ENCODE results near the gene TANGO6.
"Not testable (repeated sequence)": the region's sequence is repeated elsewhere in the genome, so short reads cannot be mapped to it uniquely, and the experiment has no call there.

The TANGO6 gene

GRCh38 chr16:68823401-68824135 lies 19.8 kb upstream of the TANGO6 start:
- H3K36me3 ChIP-seq (ENCODE audit: insufficient read depth, insufficient read length, low read length): peaks cover 47% of the 10 kb centered on the region

DNA sequence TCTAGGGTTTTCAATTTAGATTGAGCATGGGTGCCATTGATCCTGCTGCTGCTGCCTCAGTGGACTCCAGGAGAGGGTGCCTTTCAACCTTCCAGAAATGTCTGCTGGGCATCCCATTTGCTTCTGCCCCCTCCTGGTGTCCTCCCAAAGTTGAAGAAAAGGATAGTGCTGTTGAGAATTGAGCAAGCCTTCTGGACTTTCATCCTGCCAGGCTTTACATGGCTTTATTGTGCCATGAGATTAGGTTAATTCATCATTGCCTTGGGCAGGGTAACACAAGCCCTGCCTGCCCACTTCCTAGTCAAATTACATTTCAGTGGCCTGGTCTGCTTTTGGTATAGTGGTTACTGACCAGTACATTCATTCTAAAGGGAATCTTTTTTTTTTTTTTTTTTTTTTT lies 17.9 kb upstream of the TANGO6 start:
- DNase-seq (ENCODE audit: low read depth, low spot score): no peak
- Histone ChIP-seq H3K9me3 (ENCODE audit: insufficient read depth, low read length) (peaks cover 32% of the 10 kb centered on the region), H3K9ac (ENCODE audit: insufficient read length, low read depth) (no peak overlapping the region), H3K4me1 (ENCODE audit: insufficient read depth, insufficient read length) (peaks cover 4% of the 10 kb centered on the region), H3K36me3 (ENCODE audit: insufficient read depth, insufficient read length, low read length) (peaks cover 57% of the 10 kb centered on the region), H3K4me3 (ENCODE audit: insufficient read length, low read depth) (no peak overlapping the region), H3K27me3 (ENCODE audit: insufficient read depth, insufficient read length) (no peaks in the 10 kb centered on the region)
- no peak for TF ChIP-seq YY1 (IDR thresholded peaks at IDR 0.05; ENCODE audit: insufficient read depth, insufficient read length)
- TF ChIP-seq ZNF274 (IDR thresholded peaks at IDR 0.05; ENCODE audit: low read depth, low read length): no peak
- no peak for TF ChIP-seq SUZ12 (IDR thresholded peaks at IDR 0.05; ENCODE audit: extremely low read depth, insufficient read depth, insufficient read length)

More at GRCh38 chr16:68823401-68824135, 19.8 kb upstream of the TANGO6 start:
- Histone ChIP-seq H3K9me3 (ENCODE audit: insufficient read depth, low read length) (peaks cover 32% of the 10 kb centered on the region), H3K9ac (ENCODE audit: insufficient read length, low read depth) (no peak overlapping the region), H3K4me1 (ENCODE audit: insufficient read depth, insufficient read length) (peaks cover 4% of the 10 kb centered on the region), H3K27me3 (ENCODE audit: insufficient read depth, insufficient read length) (no peaks in the 10 kb centered on the region), H3K4me3 (ENCODE audit: insufficient read length, low read depth) (no peak overlapping the region)
- TF ChIP-seq ZNF274 (IDR thresholded peaks at IDR 0.05; ENCODE audit: low read depth, low read length) (no peak), SUZ12 (IDR thresholded peaks at IDR 0.05; ENCODE audit: extremely low read depth, insufficient read depth, insufficient read length) (no peak), YY1 (IDR thresholded peaks at IDR 0.05; ENCODE audit: insufficient read depth, insufficient read length) (no peak)
- DNase-seq (ENCODE audit: low read depth, low spot score): peak; percentile 77

DNA sequence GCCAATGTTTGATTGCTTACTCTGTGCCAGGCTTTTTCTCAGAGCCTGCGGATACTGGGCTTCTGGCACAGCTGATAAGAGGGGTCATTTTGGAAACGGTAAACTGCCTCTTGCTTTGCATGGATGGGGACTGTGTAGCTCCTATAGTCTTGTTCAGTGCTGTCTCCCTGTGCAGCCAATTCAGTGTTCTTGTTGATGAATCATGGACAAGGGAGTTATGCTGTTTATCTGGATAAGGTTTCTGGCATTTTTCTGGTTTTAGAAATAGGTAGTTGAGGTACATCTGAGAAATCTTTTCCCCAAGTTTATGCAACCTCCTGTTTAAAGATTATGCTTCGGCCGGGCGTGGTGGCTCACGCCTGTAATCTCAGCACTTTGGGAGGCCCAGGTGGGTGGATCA lies 16.7 kb upstream of the TANGO6 start:
- H3K27me3 ChIP-seq (ENCODE audit: insufficient read depth, insufficient read length): no peaks in the 10 kb centered on the region
- H3K36me3 ChIP-seq (ENCODE audit: insufficient read depth, insufficient read length, low read length): peaks cover 64% of the 10 kb centered on the region
- H3K4me1 ChIP-seq (ENCODE audit: insufficient read depth, insufficient read length): peaks cover 4% of the 10 kb centered on the region
- no peak overlapping the region for H3K9ac ChIP-seq (ENCODE audit: insufficient read length, low read depth)
- TF ChIP-seq SUZ12 (IDR thresholded peaks at IDR 0.05; ENCODE audit: extremely low read depth, insufficient read depth, insufficient read length): no peak
- TF ChIP-seq YY1 (IDR thresholded peaks at IDR 0.05; ENCODE audit: insufficient read depth, insufficient read length): no peak
- TF ChIP-seq ZNF274 (IDR thresholded peaks at IDR 0.05; ENCODE audit: low read depth, low read length): no peak
- no peak for DNase-seq (ENCODE audit: low read depth, low spot score)
- H3K9me3 ChIP-seq (ENCODE audit: insufficient read depth, low read length): peaks cover 31% of the 10 kb centered on the region
- no peak overlapping the region for H3K4me3 ChIP-seq (ENCODE audit: insufficient read length, low read depth)

- Histone ChIP-seq H3K9ac (ENCODE audit: insufficient read length, low read depth) (no peak overlapping the region), H3K4me3 (ENCODE audit: insufficient read length, low read depth) (no peak overlapping the region), H3K4me1 (ENCODE audit: insufficient read depth, insufficient read length) (no peaks in the 10 kb centered on the region), H3K36me3 (ENCODE audit: insufficient read depth, insufficient read length, low read length) (peaks cover 55% of the 10 kb centered on the region), H3K9me3 (ENCODE audit: insufficient read depth, low read length) (no peaks in the 10 kb centered on the region), H3K27me3 (ENCODE audit: insufficient read depth, insufficient read length) (no peaks in the 10 kb centered on the region)
- TF ChIP-seq SUZ12 (IDR thresholded peaks at IDR 0.05; ENCODE audit: extremely low read depth, insufficient read depth, insufficient read length) (no peak), YY1 (IDR thresholded peaks at IDR 0.05; ENCODE audit: insufficient read depth, insufficient read length) (no peak)
- DNase-seq (ENCODE audit: low read depth, low spot score): no peak
Measured at GRCh38 chr16:68833251-68833650, 10.1 kb upstream of the TANGO6 start.

DNA sequence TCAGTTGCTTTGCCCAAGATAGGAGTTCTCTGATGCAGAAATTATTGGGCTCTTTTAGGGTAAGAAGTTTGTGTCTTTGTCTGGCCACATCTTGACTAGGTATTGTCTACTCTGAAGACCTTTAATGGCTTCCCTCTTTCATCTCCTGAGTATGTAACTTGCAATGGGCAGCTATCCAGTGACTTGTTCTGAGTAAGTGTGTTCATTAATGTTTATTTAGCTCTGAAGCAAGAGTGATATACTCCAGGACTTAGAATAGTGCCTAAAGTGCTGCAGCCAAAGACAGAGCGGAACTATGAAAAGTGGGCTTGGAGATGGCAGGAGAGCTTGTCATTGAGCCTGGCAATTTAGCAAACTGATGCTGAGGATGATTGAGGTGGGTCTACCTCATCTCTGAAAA lies 8.8 kb upstream of the TANGO6 start:
- no peaks in the 10 kb centered on the region for H3K9me3 ChIP-seq (ENCODE audit: insufficient read depth, low read length)
- no peak overlapping the region for H3K9ac ChIP-seq (ENCODE audit: insufficient read length, low read depth)
- no peaks in the 10 kb centered on the region for H3K4me1 ChIP-seq (ENCODE audit: insufficient read depth, insufficient read length)
- H3K36me3 ChIP-seq (ENCODE audit: insufficient read depth, insufficient read length, low read length): peaks cover 42% of the 10 kb centered on the region
- H3K4me3 ChIP-seq (ENCODE audit: insufficient read length, low read depth): no peak overlapping the region
- H3K27me3 ChIP-seq (ENCODE audit: insufficient read depth, insufficient read length): no peaks in the 10 kb centered on the region
- no peak for DNase-seq (ENCODE audit: low read depth, low spot score)
- TF ChIP-seq ZNF274 (IDR thresholded peaks at IDR 0.05; ENCODE audit: low read depth, low read length) (no peak), SUZ12 (IDR thresholded peaks at IDR 0.05; ENCODE audit: extremely low read depth, insufficient read depth, insufficient read length) (no peak), YY1 (IDR thresholded peaks at IDR 0.05; ENCODE audit: insufficient read depth, insufficient read length) (no peak)

DNA sequence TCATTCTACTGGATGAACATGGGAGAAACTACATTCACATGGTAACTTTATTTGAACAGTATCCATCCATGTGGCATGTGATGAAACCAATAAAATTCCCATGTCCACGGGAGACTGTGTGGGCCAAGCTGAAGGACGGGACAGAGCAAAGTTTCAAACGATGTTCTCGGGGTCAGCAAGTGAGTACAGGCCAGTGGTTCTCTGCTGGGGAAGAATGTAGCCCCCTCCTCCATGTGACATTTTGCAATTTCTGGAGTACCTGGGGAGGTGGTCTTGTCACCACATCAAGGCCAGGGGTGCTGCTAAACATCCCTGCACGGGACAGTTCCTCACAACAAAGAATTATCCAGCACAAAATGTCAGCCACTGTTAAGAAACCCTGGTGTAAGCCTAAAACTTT lies 7.4 kb upstream of the TANGO6 start:
- no peaks in the 10 kb centered on the region for H3K27me3 ChIP-seq (ENCODE audit: insufficient read depth, insufficient read length)
- no peaks in the 10 kb centered on the region for H3K4me1 ChIP-seq (ENCODE audit: insufficient read depth, insufficient read length)
- TF ChIP-seq YY1 (IDR thresholded peaks at IDR 0.05; ENCODE audit: insufficient read depth, insufficient read length) (no peak), ZNF274 (IDR thresholded peaks at IDR 0.05; ENCODE audit: low read depth, low read length) (no peak), SUZ12 (IDR thresholded peaks at IDR 0.05; ENCODE audit: extremely low read depth, insufficient read depth, insufficient read length) (no peak)
- no peaks in the 10 kb centered on the region for H3K9me3 ChIP-seq (ENCODE audit: insufficient read depth, low read length)
- H3K36me3 ChIP-seq (ENCODE audit: insufficient read depth, insufficient read length, low read length): peaks cover 32% of the 10 kb centered on the region
- H3K4me3 ChIP-seq (ENCODE audit: insufficient read length, low read depth): no peak overlapping the region
- no peak for DNase-seq (ENCODE audit: low read depth, low spot score)
- no peak overlapping the region for H3K9ac ChIP-seq (ENCODE audit: insufficient read length, low read depth)

DNA sequence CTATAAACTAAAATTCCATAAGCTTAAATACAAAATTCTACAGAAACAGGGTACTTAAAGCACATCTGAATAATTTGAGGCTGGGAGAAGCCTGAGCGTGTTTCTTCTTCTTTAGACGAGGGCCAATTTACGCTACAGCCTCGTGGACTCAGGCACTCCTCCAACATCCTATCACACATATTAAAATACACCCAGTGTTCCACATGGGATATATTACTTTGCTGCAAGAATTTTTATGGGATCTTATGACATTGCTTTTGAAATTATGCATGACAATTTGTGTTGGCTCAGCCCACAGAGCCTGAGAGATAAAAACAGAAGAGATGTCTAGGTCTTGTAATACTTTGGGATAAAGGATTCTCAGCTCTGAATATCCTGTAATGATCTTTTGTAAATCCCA lies 3.5 kb upstream of the TANGO6 start:
- H3K9me3 ChIP-seq (ENCODE audit: insufficient read depth, low read length): no peaks in the 10 kb centered on the region
- no peaks in the 10 kb centered on the region for H3K27me3 ChIP-seq (ENCODE audit: insufficient read depth, insufficient read length)
- no peak overlapping the region for H3K4me3 ChIP-seq (ENCODE audit: insufficient read length, low read depth)
- H3K36me3 ChIP-seq (ENCODE audit: insufficient read depth, insufficient read length, low read length): peaks cover 4% of the 10 kb centered on the region
- DNase-seq (ENCODE audit: low read depth, low spot score): no peak
- H3K9ac ChIP-seq (ENCODE audit: insufficient read length, low read depth): no peak overlapping the region
- no peak for TF ChIP-seq ZNF274 (IDR thresholded peaks at IDR 0.05; ENCODE audit: low read depth, low read length)
- TF ChIP-seq SUZ12 (IDR thresholded peaks at IDR 0.05; ENCODE audit: extremely low read depth, insufficient read depth, insufficient read length): no peak
- no peak for TF ChIP-seq YY1 (IDR thresholded peaks at IDR 0.05; ENCODE audit: insufficient read depth, insufficient read length)
- no peaks in the 10 kb centered on the region for H3K4me1 ChIP-seq (ENCODE audit: insufficient read depth, insufficient read length)

DNA sequence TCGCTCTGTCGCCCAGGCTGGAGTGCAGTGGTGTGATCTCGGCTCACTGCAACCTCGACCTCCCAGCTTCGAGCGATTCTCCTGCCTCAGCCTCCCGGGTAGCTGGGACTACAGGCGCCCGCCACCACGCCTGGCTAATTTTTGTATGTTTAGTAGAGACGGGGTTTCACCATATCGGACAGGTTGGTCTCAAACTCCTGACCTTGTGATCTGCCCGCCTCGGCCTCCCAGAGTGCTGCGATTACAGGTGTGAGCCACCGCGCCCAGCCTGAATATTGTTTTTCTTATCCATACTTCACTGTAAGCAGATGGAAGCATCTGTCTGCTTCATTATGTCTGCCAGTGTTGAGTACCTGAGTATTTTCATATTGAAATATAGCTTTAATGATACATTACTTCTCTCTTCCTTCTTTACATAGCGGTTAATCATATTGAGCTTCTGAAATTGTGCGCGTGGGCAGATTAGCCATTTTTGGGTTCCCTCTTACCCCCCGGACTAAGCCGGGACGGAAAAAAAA lies 308 bp upstream of the TANGO6 start:
- not testable (repeated sequence) for H3K9ac ChIP-seq (ENCODE audit: insufficient read length, low read depth)

More for the DNA sequence above, 308 bp upstream of the TANGO6 start:
- not testable (repeated sequence) for H3K36me3 ChIP-seq (ENCODE audit: insufficient read depth, insufficient read length, low read length); H3K27me3 ChIP-seq (ENCODE audit: insufficient read depth, insufficient read length); H3K4me1 ChIP-seq (ENCODE audit: insufficient read depth, insufficient read length); H3K9me3 ChIP-seq (ENCODE audit: insufficient read depth, low read length); DNase-seq (ENCODE audit: low read depth, low spot score)
- peak overlapping the region; percentile 91 for H3K4me3 ChIP-seq (ENCODE audit: insufficient read length, low read depth)

Measured in NT2/D1 (cell line).